ENCODE results near the gene HDHD5.

The HDHD5 gene

DNA sequence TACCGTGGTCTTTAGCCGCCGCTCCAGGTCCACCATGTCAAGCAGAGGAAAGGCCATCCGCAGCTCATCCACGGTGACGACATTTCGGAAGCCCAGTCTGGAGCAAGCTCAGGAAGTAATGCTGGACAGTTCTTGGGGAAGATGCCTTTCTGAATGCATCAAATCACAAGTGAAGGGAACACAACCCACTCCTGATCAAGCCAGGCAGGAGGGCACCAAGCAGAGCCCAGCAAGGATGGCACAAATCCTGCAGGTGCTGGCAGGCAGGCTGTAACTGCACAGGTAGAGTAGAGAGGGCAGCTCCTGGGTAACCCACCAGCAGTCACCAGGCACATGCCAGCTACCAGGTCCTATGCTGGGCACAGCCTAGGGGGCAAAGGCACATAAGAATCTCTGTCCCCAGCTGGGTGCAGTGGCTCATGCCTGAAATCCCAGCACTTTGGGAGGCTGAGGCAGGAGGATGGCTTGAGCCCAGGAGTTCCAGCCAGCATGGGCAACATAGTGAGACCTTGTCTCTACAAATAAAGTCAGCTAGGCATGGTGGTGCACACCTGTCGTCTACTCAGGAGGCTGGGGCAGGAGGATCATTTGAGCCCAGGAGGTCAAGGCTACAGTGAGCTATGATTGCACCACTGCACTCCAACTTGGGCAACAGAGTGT, 13.9 kb downstream of the HDHD5 start:
- no peak for ATAC-seq
- TF ChIP-seq BACH2 (CRISPR knock-in tag; IDR thresholded peaks at IDR 0.05; ENCODE audit: borderline replicate concordance) (no peak), CSDC2 (CRISPR knock-in tag; IDR thresholded peaks at IDR 0.05) (no peak), ZNF70 (CRISPR knock-in tag; IDR thresholded peaks at IDR 0.05) (no peak), ZC3H10 (CRISPR knock-in tag; IDR thresholded peaks at IDR 0.05) (no peak), GLIS3 (CRISPR knock-in tag; IDR thresholded peaks at IDR 0.05) (no peak), PPARA (CRISPR knock-in tag; IDR thresholded peaks at IDR 0.05; ENCODE audit: borderline replicate concordance) (no peak), ZFP3 (CRISPR knock-in tag; IDR thresholded peaks at IDR 0.05) (no peak), ZNF565 (CRISPR knock-in tag; conservative IDR thresholded peaks at IDR 0.05; ENCODE audit: low read depth) (no peak), TCF4 (CRISPR knock-in tag; IDR thresholded peaks at IDR 0.05; ENCODE audit: borderline replicate concordance) (no peak), SNAI2 (CRISPR knock-in tag; IDR thresholded peaks at IDR 0.05) (no peak), ESRRG (CRISPR knock-in tag; IDR thresholded peaks at IDR 0.05) (no peak), PATZ1 (CRISPR knock-in tag; IDR thresholded peaks at IDR 0.05; ENCODE audit: borderline replicate concordance) (no peak), POU6F1 (CRISPR knock-in tag; IDR thresholded peaks at IDR 0.05; ENCODE audit: borderline replicate concordance, low read depth) (no peak), RARB (CRISPR knock-in tag; IDR thresholded peaks at IDR 0.05) (no peak), OSR1 (CRISPR knock-in tag; IDR thresholded peaks at IDR 0.05) (no peak), ISL1 (CRISPR knock-in tag; IDR thresholded peaks at IDR 0.05) (no peak), ARNTL (CRISPR knock-in tag; IDR thresholded peaks at IDR 0.05; ENCODE audit: borderline replicate concordance, low read depth) (no peak), TOX (CRISPR knock-in tag; IDR thresholded peaks at IDR 0.05; ENCODE audit: borderline replicate concordance) (no peak)
- TF ChIP-seq, protein P1, sequence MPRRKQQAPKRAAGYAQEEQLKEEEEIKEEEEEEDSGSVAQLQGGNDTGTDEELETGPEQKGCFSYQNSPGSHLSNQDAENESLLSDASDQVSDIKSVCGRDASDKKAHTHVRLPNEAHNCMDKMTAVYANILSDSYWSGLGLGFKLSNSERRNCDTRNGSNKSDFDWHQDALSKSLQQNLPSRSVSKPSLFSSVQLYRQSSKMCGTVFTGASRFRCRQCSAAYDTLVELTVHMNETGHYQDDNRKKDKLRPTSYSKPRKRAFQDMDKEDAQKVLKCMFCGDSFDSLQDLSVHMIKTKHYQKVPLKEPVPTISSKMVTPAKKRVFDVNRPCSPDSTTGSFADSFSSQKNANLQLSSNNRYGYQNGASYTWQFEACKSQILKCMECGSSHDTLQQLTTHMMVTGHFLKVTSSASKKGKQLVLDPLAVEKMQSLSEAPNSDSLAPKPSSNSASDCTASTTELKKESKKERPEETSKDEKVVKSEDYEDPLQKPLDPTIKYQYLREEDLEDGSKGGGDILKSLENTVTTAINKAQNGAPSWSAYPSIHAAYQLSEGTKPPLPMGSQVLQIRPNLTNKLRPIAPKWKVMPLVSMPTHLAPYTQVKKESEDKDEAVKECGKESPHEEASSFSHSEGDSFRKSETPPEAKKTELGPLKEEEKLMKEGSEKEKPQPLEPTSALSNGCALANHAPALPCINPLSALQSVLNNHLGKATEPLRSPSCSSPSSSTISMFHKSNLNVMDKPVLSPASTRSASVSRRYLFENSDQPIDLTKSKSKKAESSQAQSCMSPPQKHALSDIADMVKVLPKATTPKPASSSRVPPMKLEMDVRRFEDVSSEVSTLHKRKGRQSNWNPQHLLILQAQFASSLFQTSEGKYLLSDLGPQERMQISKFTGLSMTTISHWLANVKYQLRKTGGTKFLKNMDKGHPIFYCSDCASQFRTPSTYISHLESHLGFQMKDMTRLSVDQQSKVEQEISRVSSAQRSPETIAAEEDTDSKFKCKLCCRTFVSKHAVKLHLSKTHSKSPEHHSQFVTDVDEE (CRISPR knock-in tag; IDR thresholded peaks at IDR 0.05), result no peak
- TF ChIP-seq, protein P2, sequence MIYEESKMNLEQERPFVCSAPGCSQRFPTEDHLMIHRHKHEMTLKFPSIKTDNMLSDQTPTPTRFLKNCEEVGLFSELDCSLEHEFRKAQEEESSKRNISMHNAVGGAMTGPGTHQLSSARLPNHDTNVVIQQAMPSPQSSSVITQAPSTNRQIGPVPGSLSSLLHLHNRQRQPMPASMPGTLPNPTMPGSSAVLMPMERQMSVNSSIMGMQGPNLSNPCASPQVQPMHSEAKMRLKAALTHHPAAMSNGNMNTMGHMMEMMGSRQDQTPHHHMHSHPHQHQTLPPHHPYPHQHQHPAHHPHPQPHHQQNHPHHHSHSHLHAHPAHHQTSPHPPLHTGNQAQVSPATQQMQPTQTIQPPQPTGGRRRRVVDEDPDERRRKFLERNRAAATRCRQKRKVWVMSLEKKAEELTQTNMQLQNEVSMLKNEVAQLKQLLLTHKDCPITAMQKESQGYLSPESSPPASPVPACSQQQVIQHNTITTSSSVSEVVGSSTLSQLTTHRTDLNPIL (CRISPR knock-in tag; IDR thresholded peaks at IDR 0.05; ENCODE audit: low read depth), result no peak

DNA sequence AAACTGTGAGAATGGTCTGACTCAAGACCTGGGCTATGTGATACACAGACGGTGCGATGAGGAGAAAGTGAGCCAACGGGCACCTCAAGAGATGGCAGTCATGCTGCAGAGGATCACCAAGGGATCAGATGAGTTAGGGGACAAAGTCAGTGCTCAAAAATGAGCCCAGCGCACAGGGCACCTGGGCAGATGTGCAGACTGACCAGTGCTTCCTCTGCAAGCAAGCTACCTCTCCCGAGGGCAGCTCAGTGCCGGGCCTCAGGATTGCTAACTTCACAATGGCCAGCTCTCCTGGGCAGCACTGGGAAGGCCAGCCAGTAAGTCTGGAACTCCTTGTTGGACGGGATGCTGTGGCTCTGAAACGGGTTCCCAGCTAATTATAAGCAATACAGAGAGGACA, 15.3 kb downstream of the HDHD5 start:
- ATAC-seq, result no peak
- TF ChIP-seq TOX (CRISPR knock-in tag; IDR thresholded peaks at IDR 0.05; ENCODE audit: borderline replicate concordance) (no peak), OSR1 (CRISPR knock-in tag; IDR thresholded peaks at IDR 0.05) (no peak), POU6F1 (CRISPR knock-in tag; IDR thresholded peaks at IDR 0.05; ENCODE audit: borderline replicate concordance, low read depth) (no peak), SNAI2 (CRISPR knock-in tag; IDR thresholded peaks at IDR 0.05) (no peak), ZNF565 (CRISPR knock-in tag; conservative IDR thresholded peaks at IDR 0.05; ENCODE audit: low read depth) (no peak), ZFP30 (CRISPR knock-in tag; IDR thresholded peaks at IDR 0.05) (no peak), BACH2 (CRISPR knock-in tag; IDR thresholded peaks at IDR 0.05; ENCODE audit: borderline replicate concordance) (no peak), ISL1 (CRISPR knock-in tag; IDR thresholded peaks at IDR 0.05) (no peak), PATZ1 (CRISPR knock-in tag; IDR thresholded peaks at IDR 0.05; ENCODE audit: borderline replicate concordance) (no peak), GLIS3 (CRISPR knock-in tag; IDR thresholded peaks at IDR 0.05) (no peak), CSRNP3 (CRISPR knock-in tag; IDR thresholded peaks at IDR 0.05) (no peak), PPARA (CRISPR knock-in tag; IDR thresholded peaks at IDR 0.05; ENCODE audit: borderline replicate concordance) (no peak), ZNF70 (CRISPR knock-in tag; IDR thresholded peaks at IDR 0.05) (no peak), ARNTL (CRISPR knock-in tag; IDR thresholded peaks at IDR 0.05; ENCODE audit: borderline replicate concordance, low read depth) (no peak)
- TF ChIP-seq, protein P1 (CRISPR knock-in tag; IDR thresholded peaks at IDR 0.05), result no peak
